Caco-2 (cell line): ENCODE data around the gene FATE1. TPM values are rescaled to one million over a fixed set of nuclear protein-coding genes. Genes with fewer than 3 reads are reported as not detected.

Experiments used
- BruUV-seq: library from RNA; stranded (reverse); fragments of 400-500 nt; replicated peaks from 2 replicates; lab custom pipeline; 2021; lab: Mats Ljungman, UMichigan
- CTCF ChIA-PET: fragments of 300-600 bp; sonication (Branson Sonifier 250); formaldehyde crosslinking; loops from one replicate; lab custom pipeline; 2022; ENCODE audit warnings: antibody characterized with exemption; lab: Charles Lee
- POLR2A ChIA-PET: fragments of 300-600 bp; sonication (Branson Sonifier 250); formaldehyde crosslinking; loops from one replicate; lab custom pipeline; 2022; ENCODE audit warnings: antibody characterized with exemption; lab: Charles Lee
- DNase-seq, 2 experiments: peaks; one replicate each; pipeline versions ENCODE4 v3.0.0 to v3.0.0-alpha.2; 2020 to 2022
- H3K27me3 ChIP-seq: replicated peaks from 2 replicates; pipeline ENCODE4 v1.6.0; 2011; ENCODE audit warnings: low read length; ENCODE audit not compliant: control insufficient read depth, insufficient read depth
- H3K36me3 ChIP-seq: 2 replicates; pipeline ENCODE4 v1.5.1; 2011; ENCODE audit warnings: low read length; ENCODE audit not compliant: control insufficient read depth, insufficient read depth
- H3K4me1 ChIP-seq: fragments of 250-450 bp; sonication (Bioruptor Pico); 2 replicates; pipeline ENCODE4 v1.5.1; 2020; ENCODE audit warnings: mild to moderate bottlenecking
- H3K4me3 ChIP-seq: 2 replicates; pipeline ENCODE4 v1.5.1; 2011; ENCODE audit warnings: low read depth, mild to moderate bottlenecking, control low read depth, low read length
- H3K9me3 ChIP-seq: fragments of 250-450 bp; sonication (Bioruptor Pico); 2 replicates; pipeline ENCODE4 v1.5.1; 2020; ENCODE audit warnings: mild to moderate bottlenecking, moderate library complexity
- H3K27ac Mint-ChIP-seq: one replicate; pipeline ENCODE4 v1.8.0; 2022; ENCODE audit warnings: mixed read lengths; ENCODE audit not compliant: unreplicated experiment
- H3K27me3 Mint-ChIP-seq: one replicate; pipeline ENCODE4 v1.8.0; 2022; ENCODE audit warnings: mixed read lengths; ENCODE audit not compliant: insufficient read depth, unreplicated experiment
- H3K36me3 Mint-ChIP-seq: one replicate; pipeline ENCODE4 v1.8.0; 2022; ENCODE audit warnings: mild to moderate bottlenecking, mixed read lengths; ENCODE audit not compliant: insufficient read depth, unreplicated experiment
- H3K4me1 Mint-ChIP-seq: one replicate; pipeline ENCODE4 v1.8.0; 2022; ENCODE audit warnings: low read depth, mixed read lengths; ENCODE audit not compliant: unreplicated experiment
- H3K4me3 Mint-ChIP-seq: one replicate; pipeline ENCODE4 v1.8.0; 2022; ENCODE audit warnings: mild to moderate bottlenecking, moderate library complexity, mixed read lengths; ENCODE audit not compliant: unreplicated experiment
- H3K9me3 Mint-ChIP-seq: one replicate; pipeline ENCODE4 v1.8.0; 2022; ENCODE audit warnings: mixed read lengths; ENCODE audit not compliant: unreplicated experiment
- CTCF ChIP-seq, 2 experiments: fragments of 200-600 bp in 1 of 2; IDR thresholded peaks; 1 replicate in 1 of 2; 2 replicates in 1 of 2; pipeline versions ENCODE4 v1.5.1 to v1.8.0; 2011 to 2022; ENCODE audit warnings: antibody characterized with exemption in 1 of 2, control low read depth in 1 of 2, inconsistent platforms in 1 of 2, low read depth in 1 of 2, low read length in 1 of 2, mild to moderate bottlenecking in 1 of 2, moderate library complexity in 1 of 2; ENCODE audit not compliant: insufficient read depth in 1 of 2, severe bottlenecking in 1 of 2, unreplicated experiment in 1 of 2
- intact Hi-C: fragments of 100-400 bp; cut with micrococcal nuclease; formaldehyde crosslinking; loops from one replicate; pipeline ENCODE4 v1.10.0; 2022; ENCODE audit not compliant: unreplicated experiment
- total RNA-seq: library from RNA; stranded (reverse); gene quantifications from 2 replicates; pipeline ENCODE4 v1.2.3, GENCODE V29; 2022

The FATE1 gene
- total RNA-seq, 1 experiment from 2014 or later, result not detected

GRCh38 chrX:151700581-151700980, 15.3 kb upstream of the FATE1 start:
- Histone ChIP-seq H3K27me3 (no peaks in the 10 kb centered on the region), H3K36me3 (no peaks in the 10 kb centered on the region), H3K4me3 (no peak overlapping the region), H3K9me3 (no peaks in the 10 kb centered on the region), H3K4me1 (no peaks in the 10 kb centered on the region)
- Mint-ChIP-seq H3K27me3 (no peaks in the 10 kb centered on the region), H3K4me1 (no peaks in the 10 kb centered on the region), H3K27ac (no peak overlapping the region), H3K4me3 (no peak overlapping the region), H3K36me3 (no peaks in the 10 kb centered on the region), H3K9me3 (no peaks in the 10 kb centered on the region)
- DNase-seq, result no peak
- no peak for TF ChIP-seq CTCF (IDR thresholded peaks at IDR 0.05; ENCODE audit: insufficient read depth in 1 of 2, low read depth in 1 of 2, low read length in 1 of 2, severe bottlenecking in 1 of 2, unreplicated experiment in 1 of 2)
- intact Hi-C loops, result no loop called here
- ChIA-PET POLR2A (no interaction called here), CTCF (no interaction called here)
- BruUV-seq, result no TSS peak

GRCh38 chrX:151701071-151701470, 14.8 kb upstream of the FATE1 start:
- Histone ChIP-seq H3K4me3 (no peak overlapping the region), H3K27me3 (no peaks in the 10 kb centered on the region), H3K9me3 (no peaks in the 10 kb centered on the region), H3K36me3 (no peaks in the 10 kb centered on the region), H3K4me1 (no peaks in the 10 kb centered on the region)
- BruUV-seq, result no TSS peak
- no peak for TF ChIP-seq CTCF (IDR thresholded peaks at IDR 0.05; ENCODE audit: insufficient read depth in 1 of 2, low read depth in 1 of 2, low read length in 1 of 2, severe bottlenecking in 1 of 2, unreplicated experiment in 1 of 2)
- Mint-ChIP-seq H3K4me1 (no peaks in the 10 kb centered on the region), H3K27me3 (no peaks in the 10 kb centered on the region), H3K4me3 (no peak overlapping the region), H3K9me3 (no peaks in the 10 kb centered on the region), H3K27ac (no peak overlapping the region), H3K36me3 (no peaks in the 10 kb centered on the region)
- ChIA-PET POLR2A (no interaction called here), CTCF (no interaction called here)
- intact Hi-C loops, result no loop called here
- DNase-seq, result no peak

GRCh38 chrX:151701531-151701930, 14.3 kb upstream of the FATE1 start:
- Histone ChIP-seq H3K9me3 (no peaks in the 10 kb centered on the region), H3K4me3 (no peak overlapping the region), H3K27me3 (no peaks in the 10 kb centered on the region; the same call in 1 of the 2 replicates), H3K36me3 (no peaks in the 10 kb centered on the region), H3K4me1 (no peaks in the 10 kb centered on the region)
- TF ChIP-seq CTCF (IDR thresholded peaks at IDR 0.05; ENCODE audit: insufficient read depth in 1 of 2, low read depth in 1 of 2, low read length in 1 of 2, severe bottlenecking in 1 of 2, unreplicated experiment in 1 of 2), result no peak
- no peak overlapping the region for H3K4me3 Mint-ChIP-seq
- no peaks in the 10 kb centered on the region for H3K36me3 Mint-ChIP-seq
- POLR2A ChIA-PET, result no interaction called here
- no peak for DNase-seq
- no peak overlapping the region for H3K27ac Mint-ChIP-seq
- no peaks in the 10 kb centered on the region for H3K9me3 Mint-ChIP-seq
- no peaks in the 10 kb centered on the region for H3K4me1 Mint-ChIP-seq
- no peaks in the 10 kb centered on the region for H3K27me3 Mint-ChIP-seq
- intact Hi-C loops, result no loop called here
- BruUV-seq, result no TSS peak
- CTCF ChIA-PET, result no interaction called here
